ENCODE data around the gene EXOC3L2.

EXOC3L2 gene

DNA sequence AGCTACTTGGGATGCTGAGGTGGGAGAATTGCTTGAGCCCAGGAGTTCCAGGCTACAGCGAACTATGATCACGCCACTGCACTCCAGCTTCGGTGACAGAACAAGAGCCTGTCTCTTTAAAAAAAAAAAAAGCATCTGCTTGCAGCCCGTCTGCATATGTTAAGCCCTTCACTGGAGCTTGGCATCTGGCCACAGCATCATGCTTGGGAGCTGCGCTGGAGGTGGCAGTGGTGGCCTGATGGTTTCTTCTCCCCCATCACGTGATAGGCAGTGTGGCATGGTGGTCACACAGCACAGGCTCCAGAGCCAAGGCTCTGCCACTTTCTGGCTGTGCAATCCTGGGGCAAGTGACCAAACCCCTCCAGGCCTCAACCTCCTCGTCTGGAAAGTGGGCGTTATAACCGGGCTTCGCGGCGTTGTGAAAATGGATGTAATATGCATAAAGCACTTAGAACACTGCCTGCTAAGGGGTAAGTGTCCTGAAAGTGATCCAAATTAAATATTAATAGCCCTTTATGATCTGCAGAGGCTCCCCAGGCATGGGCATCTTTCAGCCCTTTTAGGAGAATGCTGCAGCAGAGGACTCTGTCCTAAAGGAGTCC, 30.3 kb upstream of the EXOC3L2 start:
- Histone ChIP-seq H3K79me2 (ENCODE audit: low read length) (no peaks in the 10 kb centered on the region), H2AFZ (ENCODE audit: low read length) (no peak overlapping the region), H3K27me3 (replicated peaks; ENCODE audit: insufficient read depth, low read length) (no peaks in the 10 kb centered on the region), H3K4me2 (ENCODE audit: low read depth, low read length) (no peak overlapping the region), H3K9me3 (replicated peaks; ENCODE audit: insufficient read depth, low read length) (no peaks in the 10 kb centered on the region), H3K9ac (ENCODE audit: low read length) (no peak overlapping the region), H3K9me2 (replicated peaks; ENCODE audit: insufficient read depth, low read length) (no peaks in the 10 kb centered on the region), H3K27ac (ENCODE audit: low read length) (no peak overlapping the region), H3F3A (ENCODE audit: insufficient read depth, low read length) (no peaks in the 10 kb centered on the region), H3K36me3 (replicated peaks; ENCODE audit: insufficient read depth, low read length) (no peaks in the 10 kb centered on the region), H3K4me3 (ENCODE audit: low read length) (no peak overlapping the region), H3K4me1 (ENCODE audit: low read length) (no peaks in the 10 kb centered on the region), H4K20me1 (ENCODE audit: insufficient read depth, low read length) (no peaks in the 10 kb centered on the region)
- DNase-seq = no peak
- TF ChIP-seq EZH2 (optimal IDR thresholded peaks at IDR 0.05; ENCODE audit: low read depth, low read length) = no peak
- TF ChIP-seq, protein P1, sequence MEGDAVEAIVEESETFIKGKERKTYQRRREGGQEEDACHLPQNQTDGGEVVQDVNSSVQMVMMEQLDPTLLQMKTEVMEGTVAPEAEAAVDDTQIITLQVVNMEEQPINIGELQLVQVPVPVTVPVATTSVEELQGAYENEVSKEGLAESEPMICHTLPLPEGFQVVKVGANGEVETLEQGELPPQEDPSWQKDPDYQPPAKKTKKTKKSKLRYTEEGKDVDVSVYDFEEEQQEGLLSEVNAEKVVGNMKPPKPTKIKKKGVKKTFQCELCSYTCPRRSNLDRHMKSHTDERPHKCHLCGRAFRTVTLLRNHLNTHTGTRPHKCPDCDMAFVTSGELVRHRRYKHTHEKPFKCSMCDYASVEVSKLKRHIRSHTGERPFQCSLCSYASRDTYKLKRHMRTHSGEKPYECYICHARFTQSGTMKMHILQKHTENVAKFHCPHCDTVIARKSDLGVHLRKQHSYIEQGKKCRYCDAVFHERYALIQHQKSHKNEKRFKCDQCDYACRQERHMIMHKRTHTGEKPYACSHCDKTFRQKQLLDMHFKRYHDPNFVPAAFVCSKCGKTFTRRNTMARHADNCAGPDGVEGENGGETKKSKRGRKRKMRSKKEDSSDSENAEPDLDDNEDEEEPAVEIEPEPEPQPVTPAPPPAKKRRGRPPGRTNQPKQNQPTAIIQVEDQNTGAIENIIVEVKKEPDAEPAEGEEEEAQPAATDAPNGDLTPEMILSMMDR (IDR thresholded peaks at IDR 0.05; ENCODE audit: low read length) = no peak
- TF ChIP-seq EZH2phosphoT487 (IDR thresholded peaks at IDR 0.05; ENCODE audit: low read length) = no peak

DNA sequence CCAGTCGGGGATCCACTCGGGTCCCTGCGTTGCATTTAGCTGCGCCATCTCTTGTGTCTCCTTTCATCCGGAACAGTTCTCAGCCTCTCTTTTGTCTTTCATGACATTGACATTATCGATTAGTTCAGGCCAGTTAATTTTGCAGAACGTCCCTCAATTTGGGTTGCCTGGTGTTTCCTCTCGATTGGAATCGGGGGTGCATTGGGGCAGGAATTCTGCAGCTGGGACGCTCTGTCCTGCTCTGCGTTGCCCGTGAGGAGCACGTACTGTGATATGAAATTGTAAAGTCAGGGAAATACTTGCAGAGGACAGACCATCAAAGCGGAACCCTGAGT, 28.3 kb upstream of the EXOC3L2 start:
- H2AFZ ChIP-seq (ENCODE audit: low read length) = no peak overlapping the region
- no peaks in the 10 kb centered on the region for H3K4me1 ChIP-seq (ENCODE audit: low read length)
- H3K27ac ChIP-seq (ENCODE audit: low read length) = no peak overlapping the region
- no peak overlapping the region for H3K9ac ChIP-seq (ENCODE audit: low read length)
- no peak overlapping the region for H3K4me3 ChIP-seq (ENCODE audit: low read length)
- no peaks in the 10 kb centered on the region for H3F3A ChIP-seq (ENCODE audit: insufficient read depth, low read length)
- no peak for TF ChIP-seq EZH2 (optimal IDR thresholded peaks at IDR 0.05; ENCODE audit: low read depth, low read length)
- TF ChIP-seq, protein P1 (IDR thresholded peaks at IDR 0.05; ENCODE audit: low read length) = no peak
- no peak for TF ChIP-seq EZH2phosphoT487 (IDR thresholded peaks at IDR 0.05; ENCODE audit: low read length)
- no peaks in the 10 kb centered on the region for H3K36me3 ChIP-seq (replicated peaks; ENCODE audit: insufficient read depth, low read length)
- H4K20me1 ChIP-seq (ENCODE audit: insufficient read depth, low read length) = no peaks in the 10 kb centered on the region
- DNase-seq = no peak
- no peak overlapping the region for H3K4me2 ChIP-seq (ENCODE audit: low read depth, low read length)
- H3K9me2 ChIP-seq (replicated peaks; ENCODE audit: insufficient read depth, low read length) = no peaks in the 10 kb centered on the region
- no peaks in the 10 kb centered on the region for H3K27me3 ChIP-seq (replicated peaks; ENCODE audit: insufficient read depth, low read length)
- H3K79me2 ChIP-seq (ENCODE audit: low read length) = no peaks in the 10 kb centered on the region
- no peaks in the 10 kb centered on the region for H3K9me3 ChIP-seq (replicated peaks; ENCODE audit: insufficient read depth, low read length)

- no peaks in the 10 kb centered on the region for H3K4me1 ChIP-seq (ENCODE audit: low read length)
- no peak overlapping the region for H3K4me2 ChIP-seq (ENCODE audit: low read depth, low read length)
- H3K9me3 ChIP-seq (replicated peaks; ENCODE audit: insufficient read depth, low read length) = no peaks in the 10 kb centered on the region
- H3K79me2 ChIP-seq (ENCODE audit: low read length) = no peaks in the 10 kb centered on the region
- DNase-seq = no peak
- no peaks in the 10 kb centered on the region for H4K20me1 ChIP-seq (ENCODE audit: insufficient read depth, low read length)
- no peaks in the 10 kb centered on the region for H3K27me3 ChIP-seq (replicated peaks; ENCODE audit: insufficient read depth, low read length)
- no peak overlapping the region for H2AFZ ChIP-seq (ENCODE audit: low read length)
- H3K9ac ChIP-seq (ENCODE audit: low read length) = no peak overlapping the region
- no peaks in the 10 kb centered on the region for H3K36me3 ChIP-seq (replicated peaks; ENCODE audit: insufficient read depth, low read length)
- H3K9me2 ChIP-seq (replicated peaks; ENCODE audit: insufficient read depth, low read length) = no peaks in the 10 kb centered on the region
- H3F3A ChIP-seq (ENCODE audit: insufficient read depth, low read length) = no peaks in the 10 kb centered on the region
- TF ChIP-seq EZH2phosphoT487 (IDR thresholded peaks at IDR 0.05; ENCODE audit: low read length) (no peak), EZH2 (optimal IDR thresholded peaks at IDR 0.05; ENCODE audit: low read depth, low read length) (no peak)
- TF ChIP-seq, protein P1 (IDR thresholded peaks at IDR 0.05; ENCODE audit: low read length) = no peak
- no peak overlapping the region for H3K4me3 ChIP-seq (ENCODE audit: low read length)
- H3K27ac ChIP-seq (ENCODE audit: low read length) = no peak overlapping the region
Measured at GRCh38 chr19:45271735-45272108, 26.5 kb upstream of the EXOC3L2 start.
